Mammary epithelial cell (primary cell): ENCODE data around the gene CNNM3.

ENCODE experiments used
- CTCF ChIP-seq, 2 donors: IDR thresholded peaks in 1 of 2; conservative IDR thresholded peaks in 1 of 2; 2 replicates each; pipeline ENCODE4 v1.5.1; 2011 to 2012; ENCODE audit warnings: inconsistent platforms in 2 of 2, low read length in 2 of 2, mild to moderate bottlenecking in 2 of 2, control low read depth in 1 of 2, low read depth in 1 of 2; ENCODE audit not compliant: insufficient read depth in 1 of 2; ENCODE audit errors: extremely low read depth in 1 of 2
- EZH2 ChIP-seq: IDR thresholded peaks from 2 replicates; pipeline ENCODE4 v1.6.1; 2012; ENCODE audit warnings: low read length, inconsistent platforms, borderline replicate concordance

GRCh38 chr2:96882230-96882629 lies 66.2 kb downstream of the CNNM3 start:
- TF ChIP-seq CTCF (conservative IDR thresholded peaks at IDR 0.05 in 1 of 2, IDR thresholded peaks at IDR 0.05 in 1 of 2; ENCODE audit: extremely low read depth in 1 of 2, insufficient read depth in 1 of 2, low read depth in 1 of 2, low read length in 2 of 2), result no peak
- TF ChIP-seq EZH2, result no peak
